NCI-H1436 treated with DMSO at 0.1 percent for 48 hours (cell line): Measurements from ENCODE around the gene CHRNA3.

Experiments used
- DNase-seq: peaks from one replicate; lab custom pipeline; 2025; lab: John Stamatoyannopoulos, UW

CHRNA3 gene

DNA sequence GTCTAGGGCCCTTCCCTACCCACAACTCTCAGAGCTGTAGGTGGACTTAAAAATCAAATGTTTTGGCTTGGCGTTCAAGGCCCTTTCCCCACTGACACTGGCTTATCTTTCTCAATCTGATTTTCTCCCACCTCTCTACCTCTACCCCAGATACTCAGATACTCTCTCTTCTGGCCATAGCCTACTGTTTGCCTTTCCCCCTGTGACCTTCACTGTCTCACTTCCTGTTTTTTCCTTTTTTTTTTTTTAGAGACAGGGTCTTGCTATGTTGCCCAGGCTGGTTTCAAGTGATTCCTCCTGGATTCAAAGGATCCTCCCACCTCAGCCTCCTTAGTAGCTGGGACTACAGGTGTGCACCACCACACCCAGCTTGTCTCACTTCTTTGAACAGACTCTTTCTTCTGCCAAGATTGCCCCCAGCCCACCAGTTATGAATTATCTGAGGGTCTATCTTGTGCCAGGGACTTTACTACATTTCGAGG, 15.6 kb upstream of the CHRNA3 start:
- no peak for DNase-seq

- DNase-seq: no peak
Observed at GRCh38 chr15:78635346-78635745, 14.6 kb upstream of the CHRNA3 start.

DNA sequence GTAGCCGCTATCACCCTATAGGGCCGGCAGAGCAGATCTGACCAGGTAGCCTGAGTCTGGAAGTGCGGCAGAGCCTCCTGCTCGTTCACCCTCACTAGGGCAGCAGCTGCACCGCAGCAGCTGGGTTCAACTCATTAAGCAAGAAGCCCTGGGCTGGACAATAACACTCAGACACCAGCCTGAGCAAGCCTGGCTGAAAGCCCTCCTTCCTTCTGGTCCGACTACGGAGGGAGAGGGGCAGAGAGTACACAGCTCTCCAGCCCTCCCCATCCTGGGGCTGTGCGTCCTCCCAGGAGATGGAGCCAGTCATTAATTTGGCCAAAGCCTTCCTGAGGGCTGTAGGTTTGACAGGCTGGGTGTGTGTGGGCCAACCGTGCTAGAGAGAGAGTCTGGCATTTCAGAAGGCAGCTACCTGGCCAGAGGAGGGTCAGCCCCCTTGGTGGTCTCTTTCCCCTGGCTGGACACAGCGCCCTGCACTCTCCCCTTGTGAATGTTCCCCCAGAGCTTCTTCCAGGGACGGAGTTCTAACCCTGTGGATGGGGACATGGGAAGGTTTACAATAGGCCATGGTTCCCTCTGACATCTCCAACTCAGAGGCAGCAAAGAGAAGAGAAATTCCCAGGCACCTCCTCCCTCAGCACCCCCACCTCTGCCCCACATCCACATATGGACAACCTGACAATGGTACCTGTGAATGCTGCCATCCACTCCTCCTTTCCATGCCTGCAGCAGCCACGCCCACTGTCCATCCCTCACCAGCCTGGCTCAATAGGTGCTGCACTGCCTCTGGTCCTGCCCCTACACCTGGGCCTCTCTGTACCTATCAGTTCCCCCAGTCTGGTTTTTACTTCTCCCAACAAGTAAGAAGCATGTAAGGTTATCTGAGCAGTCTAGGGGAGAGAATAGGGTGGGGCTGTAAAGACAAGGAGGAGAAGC, 13.7 kb upstream of the CHRNA3 start:
- DNase-seq: no peak

GRCh38 chr15:78633348-78633747, 12.6 kb upstream of the CHRNA3 start:
- no peak for DNase-seq

- no peak for DNase-seq
Observed at GRCh38 chr15:78630886-78631633, 10.3 kb upstream of the CHRNA3 start.

DNA sequence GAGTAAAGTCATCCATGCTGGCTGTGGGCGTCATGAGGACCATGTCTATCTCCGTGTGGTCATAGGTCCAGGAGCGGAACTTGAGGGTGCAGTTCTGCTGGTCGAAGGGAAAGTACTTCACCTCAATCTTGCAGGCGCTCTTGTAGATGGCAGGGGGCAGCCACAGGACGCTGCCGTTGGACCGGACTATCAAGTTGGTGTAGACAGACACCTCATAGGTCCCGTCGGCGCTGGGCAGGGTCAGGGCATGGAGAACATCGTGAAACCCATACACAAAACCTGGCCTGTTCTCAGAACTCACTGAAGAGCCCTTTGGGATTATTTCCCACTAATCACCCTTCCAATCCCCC, 8.9 kb upstream of the CHRNA3 start:
- DNase-seq: no peak

GRCh38 chr15:78629031-78629715, 8.4 kb upstream of the CHRNA3 start:
- no peak for DNase-seq

DNA sequence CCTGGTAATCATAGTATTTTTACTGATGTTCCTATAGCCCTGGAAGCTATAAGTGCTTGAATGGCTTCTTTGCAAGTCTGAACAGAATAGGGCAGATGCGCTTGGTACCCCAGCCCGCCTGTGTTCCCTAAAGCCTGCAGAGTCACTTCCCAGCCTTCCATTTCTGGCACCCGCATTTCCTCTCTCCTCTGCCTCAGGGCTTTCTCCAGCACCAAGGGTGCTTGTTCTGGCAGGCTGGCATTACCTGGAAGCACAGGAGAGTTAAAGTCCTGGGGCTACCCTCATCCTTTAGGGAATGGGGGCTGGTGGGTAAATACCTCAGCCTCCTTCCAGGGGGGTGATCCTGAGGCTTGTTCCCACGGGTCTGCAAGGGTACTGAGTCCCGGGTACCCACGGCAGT, 7.4 kb upstream of the CHRNA3 start:
- DNase-seq: no peak

GRCh38 chr15:78627348-78627747, 6.6 kb upstream of the CHRNA3 start:
- no peak for DNase-seq

- peak; percentile 85 for DNase-seq
Observed at GRCh38 chr15:78626381-78626995, 5.7 kb upstream of the CHRNA3 start.

DNA sequence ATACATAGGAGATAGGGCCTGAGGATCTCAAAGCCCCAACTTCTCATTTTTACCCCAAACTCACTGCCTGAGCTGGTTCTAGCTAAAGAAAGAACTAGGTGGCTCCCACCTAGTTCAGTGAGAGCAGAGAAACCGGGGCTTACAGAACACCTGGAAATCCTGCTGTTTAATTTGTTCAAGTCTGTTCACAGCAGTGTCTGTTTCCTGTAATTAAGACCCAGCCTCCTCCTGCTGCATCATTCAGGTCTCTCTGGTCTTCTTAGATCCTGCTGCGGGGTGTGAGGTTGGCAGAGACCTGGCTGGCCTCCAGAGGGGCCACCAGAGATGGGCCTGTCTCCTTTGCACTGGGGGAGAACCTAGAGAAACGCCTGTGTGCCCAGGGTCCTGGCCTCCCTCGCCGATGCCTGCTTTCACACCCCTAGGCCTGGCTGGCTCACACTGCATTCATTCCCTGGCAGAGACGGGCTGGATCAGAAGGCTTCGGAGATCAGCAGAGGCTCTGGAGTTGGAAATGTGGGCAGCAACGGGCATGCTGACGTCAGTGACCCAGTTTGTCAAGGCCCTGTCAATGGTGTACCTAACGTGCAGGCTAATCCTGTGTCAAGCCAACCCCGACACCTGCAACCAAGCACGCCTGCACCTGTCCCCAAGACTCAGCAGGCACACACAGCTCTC, 4.9 kb upstream of the CHRNA3 start:
- no peak for DNase-seq

GRCh38 chr15:78624651-78625590, 4.1 kb upstream of the CHRNA3 start:
- DNase-seq: no peak

DNA sequence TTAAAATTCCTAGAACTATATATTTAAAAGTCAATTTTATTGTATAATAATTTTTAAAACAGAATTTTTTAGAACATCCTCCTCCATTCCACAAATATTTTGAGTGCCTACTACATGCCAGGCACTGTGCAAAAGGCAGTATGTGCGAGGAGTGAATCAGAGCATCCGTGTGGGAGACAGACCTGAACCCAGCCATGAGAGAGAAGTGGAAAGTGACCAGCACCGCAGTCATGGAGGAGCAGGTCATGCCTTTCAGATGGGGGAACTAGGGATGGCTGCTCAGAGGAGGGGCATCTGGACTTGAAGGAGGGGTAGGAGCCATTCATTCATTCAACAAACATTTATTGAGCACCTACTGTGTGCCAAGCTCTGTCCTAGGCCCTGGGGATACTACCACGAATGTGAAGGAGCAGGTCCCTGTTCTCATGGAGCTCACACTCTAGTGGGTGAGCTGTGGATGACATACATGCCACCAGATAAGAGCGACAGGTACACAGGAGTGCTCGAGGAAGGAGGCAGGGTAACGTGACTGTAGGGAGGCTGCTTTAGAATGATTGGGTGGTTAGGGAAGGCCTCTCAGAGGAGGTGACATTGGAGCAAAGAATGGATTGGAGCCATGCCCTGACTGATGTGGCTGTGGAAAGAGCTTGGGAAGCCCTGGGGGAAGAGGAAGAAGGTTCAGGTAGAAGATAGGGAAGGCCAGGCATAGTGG, 3.1 kb upstream of the CHRNA3 start:
- no peak for DNase-seq

- no peak for DNase-seq
Observed at GRCh38 chr15:78621810-78622402, 1.1 kb upstream of the CHRNA3 start.

- DNase-seq: no peak
Observed at GRCh38 chr15:78620021-78620526, 722 bp downstream of the CHRNA3 start.

DNA sequence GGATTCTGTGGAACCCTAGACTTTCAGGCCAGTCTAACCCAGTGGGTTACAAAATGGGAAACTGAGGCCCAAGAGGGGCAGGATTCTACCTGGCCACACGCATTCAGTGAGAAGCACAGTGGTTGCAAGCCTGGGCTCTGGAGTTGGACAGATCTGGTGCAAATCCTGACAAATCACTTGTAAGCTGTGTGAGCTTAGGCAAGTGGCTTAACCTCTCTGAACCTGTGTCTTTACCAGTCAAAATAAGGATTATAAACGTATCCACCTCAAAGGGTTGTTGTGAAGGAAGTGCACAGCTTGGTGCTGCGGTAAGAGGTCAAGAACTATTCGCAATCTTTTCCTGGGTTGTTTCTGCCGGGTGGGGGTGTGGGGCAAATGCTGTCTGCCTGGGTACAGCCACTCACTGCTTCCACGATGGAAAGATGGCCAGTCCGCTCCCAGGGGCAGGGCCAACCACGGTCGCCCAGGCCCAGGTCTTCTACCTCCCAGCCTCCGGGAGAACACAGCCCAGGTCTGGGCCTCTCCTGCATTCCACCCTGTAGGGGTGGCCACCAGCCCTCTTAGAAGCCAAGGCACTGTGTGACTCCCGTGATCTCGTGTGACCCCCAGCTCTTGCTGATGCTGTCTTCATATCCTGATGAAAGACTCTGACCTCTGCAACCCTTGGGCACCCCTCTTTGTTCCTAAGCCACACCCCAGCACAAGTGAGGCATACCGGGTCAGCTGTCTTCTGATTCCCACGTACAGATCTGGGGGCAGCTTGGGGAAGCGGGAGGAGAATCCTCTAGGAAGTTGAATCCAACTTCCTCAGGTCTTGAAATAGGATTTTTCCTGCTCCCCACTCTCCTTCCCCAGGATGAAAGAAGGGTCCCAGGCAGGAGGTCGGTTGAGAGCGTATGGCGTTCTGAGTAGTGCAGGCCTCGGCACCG, 1.5 kb downstream of the CHRNA3 start:
- DNase-seq: no peak

GRCh38 chr15:78618490-78618934, 2.3 kb downstream of the CHRNA3 start:
- DNase-seq: peak; percentile 31

DNA sequence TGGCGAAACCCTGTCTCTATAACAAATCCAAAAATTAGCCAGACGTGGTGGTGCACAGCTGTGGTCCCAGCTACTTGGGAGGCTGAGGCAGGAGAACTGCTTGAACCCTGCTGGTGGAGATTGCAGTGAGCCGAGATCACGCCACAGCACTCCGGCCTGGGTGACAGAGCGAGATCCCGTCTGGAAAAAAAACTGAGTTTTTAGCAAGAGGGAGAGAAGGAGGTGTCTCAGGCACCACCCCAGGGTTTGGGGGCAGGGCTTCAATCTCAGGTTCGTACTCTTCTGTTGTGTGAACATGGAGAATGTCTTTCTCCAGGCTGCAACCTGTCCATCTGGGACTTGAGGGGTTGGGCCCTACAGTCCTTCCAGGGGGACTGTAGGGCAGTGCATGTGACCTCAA, 2.7 kb downstream of the CHRNA3 start:
- no peak for DNase-seq
